K562 (cell line): ENCODE results near the gene DCAF7. TPM values are rescaled to one million over a fixed set of nuclear protein-coding genes. Genes with fewer than 3 reads are reported as not detected.

Source experiments
- ATAC-seq: fragments of 200-7000 bp; cut with Tn5 transposase; 3 replicates; pipeline ENCODE4 v1.9.1; 2020; ENCODE audit warnings: moderate library complexity
- BruUV-seq: library from RNA; stranded (reverse); fragments of 400-500 nt; replicated peaks from 2 replicates; lab custom pipeline; 2021; lab: Mats Ljungman, UMichigan
- CTCF ChIA-PET: fragments of 300-600 bp; formaldehyde crosslinking; extraction: SDS; loops from one replicate; lab custom pipeline; 2021; ENCODE audit warnings: low intra/inter-chr PET ratio; lab: Yijun Ruan, JAX
- POLR2A ChIA-PET: fragments of 300-600, 350-650 bp; sonication (Branson Sonifier 250); formaldehyde crosslinking; extraction: SDS; loops from one replicate; lab custom pipeline; 2021; ENCODE audit warnings: antibody characterized with exemption, inconsistent platforms; lab: Yijun Ruan, JAX
- DNase-seq, 4 experiments: peaks; one replicate each; pipeline versions ENCODE4 v3.0.0 to v3.0.0-alpha.2; 2011 to 2018; ENCODE audit warnings: low spot score in 3 of 4, mixed read lengths in 3 of 4; ENCODE audit errors: extremely low read depth in 1 of 4
- FAIRE-seq: peaks from 2 replicates; lab custom pipeline; 2011; peaks lifted over from hg19 to GRCh38; lab: Jason Lieb, UNC
- H2AFZ ChIP-seq: 2 replicates; pipeline ENCODE4 v1.6.0; 2011; ENCODE audit warnings: low read depth, low read length, control low read depth, inconsistent platforms
- H3K27ac ChIP-seq: fragments of 200-600 bp; 3 replicates; pipeline ENCODE4 v1.8.0; 2011; ENCODE audit warnings: low read depth, mild to moderate bottlenecking, control low read depth, inconsistent platforms, low read length, moderate library complexity, mixed read lengths; ENCODE audit errors: extremely low read depth
- H3K27me3 ChIP-seq, 2 experiments: fragments of 300-600 bp in 1 of 2; 2 replicates in 1 of 2; 3 replicates in 1 of 2; pipeline versions ENCODE4 v1.6.0 to v1.8.0; 2011; ENCODE audit warnings: inconsistent platforms in 2 of 2, low read length in 2 of 2, mild to moderate bottlenecking in 1 of 2, mixed read lengths in 1 of 2, moderate library complexity in 1 of 2; ENCODE audit not compliant: control insufficient read depth in 2 of 2, insufficient read depth in 2 of 2
- H3K36me3 ChIP-seq: fragments of 300-600 bp; 3 replicates; pipeline ENCODE4 v1.8.0; 2011; ENCODE audit warnings: mild to moderate bottlenecking, low read length, inconsistent platforms; ENCODE audit not compliant: control insufficient read depth, insufficient read depth
- H3K4me1 ChIP-seq, 2 experiments: fragments of 200-600 bp in 1 of 2; replicated peaks in 1 of 2; 2 replicates in 1 of 2; 3 replicates in 1 of 2; pipeline versions ENCODE4 v1.5.1 to v1.8.0; 2011; ENCODE audit warnings: inconsistent platforms in 2 of 2, low read length in 2 of 2, mild to moderate bottlenecking in 1 of 2, mixed read lengths in 1 of 2, moderate library complexity in 1 of 2; ENCODE audit not compliant: control insufficient read depth in 2 of 2, insufficient read depth in 2 of 2
- H3K4me2 ChIP-seq: 2 replicates; pipeline ENCODE4 v1.6.1; 2011; ENCODE audit warnings: low read length, control low read depth, inconsistent platforms, mixed read lengths; ENCODE audit not compliant: insufficient read depth
- H3K4me3 ChIP-seq: fragments of 200-600 bp; sonication (generic), shearing (Covaris generic); 2 replicates; pipeline ENCODE4 v1.5.1; 2016; ENCODE audit warnings: control low read depth, inconsistent platforms
- H3K79me2 ChIP-seq: fragments of 200-600 bp; 3 replicates; pipeline ENCODE4 v1.8.0; 2011; ENCODE audit warnings: low read length, inconsistent platforms; ENCODE audit not compliant: control insufficient read depth, insufficient read depth
- H3K9ac ChIP-seq, 2 experiments: 2 replicates each; pipeline versions ENCODE4 v1.6.0 to v1.6.1; 2011; ENCODE audit warnings: low read depth in 2 of 2, low read length in 2 of 2, control low read depth in 1 of 2, inconsistent platforms in 1 of 2, mild to moderate bottlenecking in 1 of 2, mixed read lengths in 1 of 2; ENCODE audit not compliant: insufficient read depth in 1 of 2
- H3K9me1 ChIP-seq: one replicate; pipeline ENCODE4 v1.6.0; 2011; ENCODE audit warnings: inconsistent platforms, mild to moderate bottlenecking, low read length, moderate library complexity; ENCODE audit not compliant: control insufficient read depth, insufficient read depth
- H3K9me3 ChIP-seq: replicated peaks from 2 replicates; pipeline ENCODE4 v1.5.1; 2011; ENCODE audit warnings: low read depth, low read length, inconsistent platforms; ENCODE audit not compliant: control insufficient read depth, insufficient read depth
- H4K20me1 ChIP-seq: replicated peaks from 2 replicates; pipeline ENCODE4 v1.6.1; 2011; ENCODE audit warnings: low read length, inconsistent platforms, mixed read lengths; ENCODE audit not compliant: control insufficient read depth, insufficient read depth
- ATF3 ChIP-seq, 2 experiments: fragments of 450-650 bp in 1 of 2; sonication (generic) in 1 of 2; formaldehyde crosslinking in 1 of 2; IDR thresholded peaks in 1 of 2; conservative IDR thresholded peaks in 1 of 2; 2 replicates each; pipeline versions ENCODE4 v1.6.1 to v1.8.1; 2016 to 2023; ENCODE audit warnings: mild to moderate bottlenecking in 2 of 2, moderate library complexity in 2 of 2, inconsistent platforms in 1 of 2, missing genetic modification reagents in 1 of 2
- CBFA2T2 ChIP-seq: fragments of 450-650 bp; conservative IDR thresholded peaks from 2 replicates; pipeline ENCODE4 v1.6.1; 2017; ENCODE audit warnings: mild to moderate bottlenecking
- CREB1 ChIP-seq, 2 experiments: sonication (generic) in 1 of 2; formaldehyde crosslinking in 1 of 2; IDR thresholded peaks; 2 replicates each; pipeline versions ENCODE4 v1.6.1 to v1.8.0; 2012 to 2022; ENCODE audit warnings: inconsistent platforms in 1 of 2, mild to moderate bottlenecking in 1 of 2, missing genetic modification reagents in 1 of 2, moderate library complexity in 1 of 2
- ID3 ChIP-seq, 2 experiments: fragments of 250-450 bp in 1 of 2; fragments of 450-650 bp in 1 of 2; sonication (Bioruptor Pico) in 1 of 2; IDR thresholded peaks; 2 replicates each; pipeline versions ENCODE4 v1.6.1 to v1.8.0; 2016 to 2021; ENCODE audit warnings: mild to moderate bottlenecking in 2 of 2, moderate library complexity in 2 of 2, missing compliant biosample characterization in 1 of 2, missing genetic modification characterization in 1 of 2
- NKRF ChIP-seq: fragments of 450-650 bp; IDR thresholded peaks from 2 replicates; pipeline ENCODE4 v1.6.1; 2016; ENCODE audit warnings: borderline replicate concordance
- RERE ChIP-seq: sonication (generic); formaldehyde crosslinking; IDR thresholded peaks from 2 replicates; pipeline ENCODE4 v1.8.0; 2023; ENCODE audit warnings: missing genetic modification reagents, mild to moderate bottlenecking, borderline replicate concordance
- STAT5B ChIP-seq: fragments of 250-450 bp; sonication (Bioruptor Pico); IDR thresholded peaks from 2 replicates; pipeline ENCODE4 v1.8.0; 2021; ENCODE audit warnings: mild to moderate bottlenecking, inconsistent platforms
- ZNF274 ChIP-seq: IDR thresholded peaks from 2 replicates; pipeline ENCODE4 v1.6.1; 2011; ENCODE audit warnings: low read depth, mild to moderate bottlenecking, low read length, moderate library complexity, borderline replicate concordance
- WGBS: fragments of 100-300 bp; shearing (Covaris generic); methylation state at CpG from one replicate; pipeline ENCODE4 v1.1.6; 2016; ENCODE audit warnings: low coverage, mixed read lengths; ENCODE audit not compliant: insufficient coverage; ENCODE audit errors: missing lambda C conversion rate; 5-methylcytosine and 5-hydroxymethylcytosine counted together
- in situ Hi-C: fragments of 300-500 bp; cut with MboI; formaldehyde crosslinking; loops from 4 replicates; pipeline ENCODE4 v1.15.0; 2018; ENCODE audit warnings: inconsistent platforms, mixed read lengths
- intact Hi-C: fragments of 100-400 bp; cut with micrococcal nuclease; formaldehyde crosslinking; loops from 2 replicates; pipeline ENCODE4 v1.14.2; 2022
- polyA plus RNA-seq, 8 experiments: library from polyadenylated mRNA; depleted of rRNA in 4 of 8; stranded (reverse) in 5 of 8; unstranded in 3 of 8; fragments of >200 nt; fragmentation: Nextera tagmentation in 2 of 8; fragmentation: Illumina TruSeq in 1 of 8; extraction: Ambion mirVana in 2 of 8; extraction: Trizol in 1 of 8; gene quantifications; 2 replicates each; pipeline versions ENCODE4 v1.2.1 to v1.2.3, GENCODE V29; 2011 to 2014; ENCODE audit warnings: inconsistent platforms in 1 of 8, missing spikeins in 1 of 8
- total RNA-seq, 7 experiments: library from RNA; depleted of rRNA in 6 of 7; stranded (reverse); fragments of >200 nt in 6 of 7; fragmentation: Illumina TruSeq in 2 of 7; extraction: Trizol in 2 of 7; gene quantifications; 2 replicates each; pipeline versions ENCODE4 v1.2.1 to v1.2.3, GENCODE V29; 2011 to 2021; ENCODE audit warnings: low replicate concordance in 1 of 7

Gene DCAF7
- total and polyA plus RNA-seq, 9 of the 15 experiments (the other 6 are each of a cell fraction or from before 2014, with no cell fraction given) = 30.8 to 123 (median 40.2) TPM

- Histone ChIP-seq H3K4me3 (no peak overlapping the region), H3K36me3 (no peaks in the 10 kb centered on the region), H3K4me2 (no peak overlapping the region), H2AFZ (no peak overlapping the region), H3K9ac (no peak overlapping the region), H4K20me1 (no peaks in the 10 kb centered on the region), H3K9me1 (no peaks in the 10 kb centered on the region), H3K27ac (no peak overlapping the region), H3K27me3 (peaks cover 13 to 19% of the 10 kb centered on the region in 2 experiments; a peak in 4 of 5 replicates), H3K4me1 (peaks cover 0 to 16% of the 10 kb centered on the region in 2 experiments; a peak in 2 of 5 replicates), H3K79me2 (no peaks in the 10 kb centered on the region), H3K9me3 (no peaks in the 10 kb centered on the region)
- in situ Hi-C loops (no loop called here), intact Hi-C loops (no loop called here)
- ATAC-seq (no peak), FAIRE-seq (no peak), DNase-seq (no peak)
- ChIA-PET POLR2A (interaction anchor here (0.6 to 1.8 kb wide), 2 partner anchors 8 to 14 kb away, joined by 4 to 6 read pairs; no protein-coding TSS in a partner anchor), CTCF (no interaction called here)
- BruUV-seq = no TSS peak
- WGBS = 15% methylated on average over 13 of the region's 15 CpGs
- no peak for TF ChIP-seq STAT5B (CRISPR knock-in tag)
- no peak for TF ChIP-seq CREB1 (IDR thresholded peaks at IDR 0.05)
- TF ChIP-seq CREB1 (CRISPR knock-in tag; IDR thresholded peaks at IDR 0.05) = no peak
- no peak for TF ChIP-seq ZNF274
- TF ChIP-seq CBFA2T2 = no peak
- TF ChIP-seq ATF3 (IDR thresholded peaks at IDR 0.05) = no peak
- no peak for TF ChIP-seq ATF3 (CRISPR knock-in tag; conservative IDR thresholded peaks at IDR 0.05)
- TF ChIP-seq ID3 (CRISPR knock-in tag; IDR thresholded peaks at IDR 0.05) = no peak
- TF ChIP-seq ID3 (tag; IDR thresholded peaks at IDR 0.05) = no peak
- TF ChIP-seq RERE (CRISPR knock-in tag) = no peak
- no peak for TF ChIP-seq NKRF
Observed at GRCh38 chr17:63542942-63543821, 7.1 kb upstream of the DCAF7 start.
